SU-DHL-6 (cell line): Measurements from ENCODE around the gene ZCCHC7.
"Not testable (repeated sequence)": the region's sequence is repeated elsewhere in the genome, so short reads cannot be mapped to it uniquely, and the experiment has no call there.

Experiments used
- H2AFZ ChIP-seq: fragments of 200-600 bp; sonication (generic); 2 replicates; pipeline ENCODE4 v1.6.1; 2014; ENCODE audit warnings: low read depth, mild to moderate bottlenecking, moderate library complexity, mixed read lengths, antibody characterized with exemption, low read length; ENCODE audit not compliant: severe bottlenecking
- H3F3A ChIP-seq: fragments of 200-600 bp; shearing (Covaris generic); 2 replicates; pipeline ENCODE4 v1.6.0; 2016; ENCODE audit warnings: antibody characterized with exemption, mild to moderate bottlenecking; ENCODE audit not compliant: insufficient read depth
- H3K27ac ChIP-seq: fragments of 200-600 bp; sonication (generic); 2 replicates; pipeline ENCODE4 v1.5.1; 2016; ENCODE audit warnings: low read depth, mild to moderate bottlenecking, low read length, moderate library complexity, mixed read lengths
- H3K27me3 ChIP-seq: fragments of 200-600 bp; sonication (generic), shearing (Covaris generic); 2 replicates; pipeline ENCODE4 v1.6.0; 2014; ENCODE audit warnings: mild to moderate bottlenecking, low read length
- H3K36me3 ChIP-seq: fragments of 200-600 bp; sonication (generic); 2 replicates; pipeline ENCODE4 v1.6.1; 2014; ENCODE audit warnings: mild to moderate bottlenecking, low read length, mixed read lengths
- H3K4me2 ChIP-seq: fragments of 300-600, 200-600 bp; shearing (Covaris generic), sonication (generic); 2 replicates; pipeline ENCODE4 v1.6.0; 2014; ENCODE audit warnings: low read length, low read depth, mild to moderate bottlenecking; ENCODE audit not compliant: poor library complexity, severe bottlenecking
- H3K4me3 ChIP-seq: fragments of 200-600 bp; sonication (generic); 2 replicates; pipeline ENCODE4 v1.5.1; 2014; ENCODE audit warnings: antibody characterized with exemption, low read length, mild to moderate bottlenecking, mixed read lengths; ENCODE audit not compliant: insufficient read depth, poor library complexity, severe bottlenecking
- H3K79me2 ChIP-seq: fragments of 200-600 bp; sonication (generic); 2 replicates; pipeline ENCODE4 v1.6.1; 2014; ENCODE audit warnings: mild to moderate bottlenecking, low read length, moderate library complexity; ENCODE audit not compliant: insufficient read depth
- H3K9ac ChIP-seq: fragments of 200-600 bp; sonication (generic); 2 replicates; pipeline ENCODE4 v1.7.0; 2014; ENCODE audit warnings: mild to moderate bottlenecking, low read length
- H3K9me2 ChIP-seq: fragments of 200-600 bp; sonication (generic); replicated peaks from 2 replicates; pipeline ENCODE4 v1.6.1; 2014; ENCODE audit warnings: low read length; ENCODE audit not compliant: insufficient read depth
- H3K9me3 ChIP-seq: fragments of 200-600 bp; sonication (generic); 2 replicates; pipeline ENCODE4 v1.6.1; 2014; ENCODE audit warnings: low read length, mixed read lengths; ENCODE audit not compliant: insufficient read depth
- H4K20me1 ChIP-seq: fragments of 200-600 bp; sonication (generic); 2 replicates; pipeline ENCODE4 v1.6.1; 2014; ENCODE audit warnings: low read depth, mild to moderate bottlenecking, antibody characterized with exemption, low read length, moderate library complexity, mixed read lengths
- CTCF ChIP-seq: fragments of 200-600 bp; sonication (generic); IDR thresholded peaks from one replicate; pipeline ENCODE4 v1.5.1; 2017; ENCODE audit warnings: antibody characterized with exemption, mild to moderate bottlenecking, low read length, moderate library complexity; ENCODE audit not compliant: insufficient read depth, poor library complexity, severe bottlenecking
- EZH2phosphoT487 ChIP-seq: fragments of 200-600 bp; sonication (generic), shearing (Covaris generic); conservative IDR thresholded peaks from 2 replicates; pipeline ENCODE4 v1.6.1; 2018; ENCODE audit warnings: mild to moderate bottlenecking, antibody characterized with exemption, low read length, moderate library complexity, mixed read lengths

Gene ZCCHC7

GRCh38 chr9:37156781-37157356 lies 36.5 kb downstream of the ZCCHC7 start:
- TF ChIP-seq CTCF, result no peak
- no peak for TF ChIP-seq EZH2phosphoT487
- Histone ChIP-seq H3K79me2 (peaks cover 68% of the 10 kb centered on the region), H3F3A (peaks cover 3% of the 10 kb centered on the region; the same call in 1 of the 2 replicates), H4K20me1 (0 out of 2 replicates have a peak, but pooled peaks cover 6% of the 10 kb centered on the region), H3K36me3 (peaks cover 35% of the 10 kb centered on the region), H3K27me3 (no peaks in the 10 kb centered on the region), H3K9ac (no peak overlapping the region), H3K9me2 (no peaks in the 10 kb centered on the region), H2AFZ (no peak overlapping the region), H3K27ac (no peak overlapping the region), H3K9me3 (no peaks in the 10 kb centered on the region), H3K4me2 (no peak overlapping the region), H3K4me3 (no peak overlapping the region)

- Histone ChIP-seq H3K27ac (no peak overlapping the region), H3K4me3 (no peak overlapping the region), H3K27me3 (no peaks in the 10 kb centered on the region), H3K36me3 (peaks cover 32% of the 10 kb centered on the region; the same call in 1 of the 2 replicates), H3K9me3 (no peaks in the 10 kb centered on the region), H3K4me2 (no peak overlapping the region), H4K20me1 (0 out of 2 replicates have a peak, but pooled peaks cover 6% of the 10 kb centered on the region), H3K9me2 (no peaks in the 10 kb centered on the region), H3K9ac (no peak overlapping the region), H3F3A (peaks cover 8% of the 10 kb centered on the region; the same call in 1 of the 2 replicates), H2AFZ (no peak overlapping the region), H3K79me2 (peaks cover 63% of the 10 kb centered on the region)
- TF ChIP-seq CTCF (no peak), EZH2phosphoT487 (no peak)
These were observed 37.5 kb downstream of the ZCCHC7 start for GRCh38 chr9:37157726-37158377.

GRCh38 chr9:37163299-37163698 lies 42.9 kb downstream of the ZCCHC7 start:
- Histone ChIP-seq H3K79me2 (peaks cover 46% of the 10 kb centered on the region), H3K9me3 (no peaks in the 10 kb centered on the region), H3K27ac (peak overlapping the region; percentile 22), H4K20me1 (no peaks in the 10 kb centered on the region), H3K9ac (no peak overlapping the region), H3K36me3 (peaks cover 30% of the 10 kb centered on the region), H3F3A (peaks cover 15% of the 10 kb centered on the region; the same call in 1 of the 2 replicates), H3K27me3 (no peaks in the 10 kb centered on the region), H3K4me3 (no peak overlapping the region), H2AFZ (no peak overlapping the region), H3K9me2 (no peaks in the 10 kb centered on the region), H3K4me2 (no peak overlapping the region)
- no peak for TF ChIP-seq EZH2phosphoT487
- TF ChIP-seq CTCF, result no peak

GRCh38 chr9:37164335-37164734 lies 44.0 kb downstream of the ZCCHC7 start:
- not testable (repeated sequence) for H3K4me3 ChIP-seq, H3K27ac ChIP-seq, H3K9ac ChIP-seq, H3K27me3 ChIP-seq, H3K9me2 ChIP-seq, H4K20me1 ChIP-seq, H3K4me2 ChIP-seq, H3K9me3 ChIP-seq, H2AFZ ChIP-seq
- peaks cover 25% of the 10 kb centered on the region for H3K36me3 ChIP-seq
- peaks cover 15% of the 10 kb centered on the region; the same call in 1 of the 2 replicates for H3F3A ChIP-seq
- peaks cover 47% of the 10 kb centered on the region for H3K79me2 ChIP-seq
